Measurements from ENCODE around the gene PDGFD.

DNA sequence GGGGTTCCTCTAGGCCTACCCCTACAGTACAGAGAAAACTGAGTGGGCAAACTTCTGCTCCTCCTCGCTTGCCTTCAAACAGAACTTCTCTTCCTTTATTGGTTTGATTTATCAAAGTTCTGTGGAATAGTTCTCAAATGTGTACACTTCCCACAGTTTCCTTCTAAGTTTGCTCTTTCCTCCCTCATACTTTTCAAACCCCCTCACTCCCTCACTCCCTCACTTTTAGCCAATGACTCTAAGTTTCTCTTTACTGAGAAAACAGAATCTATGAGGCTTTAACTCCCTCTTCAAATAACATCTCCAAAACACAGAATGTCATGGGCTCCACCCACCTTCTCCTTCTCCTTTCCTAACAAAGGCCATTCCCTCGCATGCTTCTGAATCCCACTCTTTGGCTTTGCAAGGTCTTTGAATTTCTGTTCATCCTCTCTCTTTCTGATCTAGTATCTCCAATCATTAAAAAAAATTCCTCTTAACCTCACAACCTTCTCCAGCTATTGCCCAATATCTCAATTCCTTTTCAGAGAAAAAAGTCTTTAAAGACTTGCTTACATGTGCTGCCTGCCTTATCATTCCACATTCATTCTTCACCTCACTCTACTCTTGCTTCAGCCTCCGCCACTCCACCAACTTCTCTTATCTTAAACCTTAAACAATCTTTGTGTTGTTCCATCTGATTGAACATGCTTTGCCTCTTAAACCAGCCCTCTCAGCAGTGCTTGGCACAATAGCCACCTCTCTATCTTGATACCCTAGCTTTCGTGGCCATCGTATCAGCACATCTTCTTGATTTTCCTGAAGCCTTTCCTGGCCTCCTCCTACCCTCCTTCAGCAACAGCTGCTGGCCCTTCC lies 70.3 kb downstream of the PDGFD start:
- TF ChIP-seq, protein P1, sequence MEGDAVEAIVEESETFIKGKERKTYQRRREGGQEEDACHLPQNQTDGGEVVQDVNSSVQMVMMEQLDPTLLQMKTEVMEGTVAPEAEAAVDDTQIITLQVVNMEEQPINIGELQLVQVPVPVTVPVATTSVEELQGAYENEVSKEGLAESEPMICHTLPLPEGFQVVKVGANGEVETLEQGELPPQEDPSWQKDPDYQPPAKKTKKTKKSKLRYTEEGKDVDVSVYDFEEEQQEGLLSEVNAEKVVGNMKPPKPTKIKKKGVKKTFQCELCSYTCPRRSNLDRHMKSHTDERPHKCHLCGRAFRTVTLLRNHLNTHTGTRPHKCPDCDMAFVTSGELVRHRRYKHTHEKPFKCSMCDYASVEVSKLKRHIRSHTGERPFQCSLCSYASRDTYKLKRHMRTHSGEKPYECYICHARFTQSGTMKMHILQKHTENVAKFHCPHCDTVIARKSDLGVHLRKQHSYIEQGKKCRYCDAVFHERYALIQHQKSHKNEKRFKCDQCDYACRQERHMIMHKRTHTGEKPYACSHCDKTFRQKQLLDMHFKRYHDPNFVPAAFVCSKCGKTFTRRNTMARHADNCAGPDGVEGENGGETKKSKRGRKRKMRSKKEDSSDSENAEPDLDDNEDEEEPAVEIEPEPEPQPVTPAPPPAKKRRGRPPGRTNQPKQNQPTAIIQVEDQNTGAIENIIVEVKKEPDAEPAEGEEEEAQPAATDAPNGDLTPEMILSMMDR (optimal IDR thresholded peaks at IDR 0.05 in 1 of 3, IDR thresholded peaks at IDR 0.05 in 1 of 3, conservative IDR thresholded peaks at IDR 0.05 in 1 of 3; ENCODE audit: extremely low read depth in 1 of 3, insufficient read depth in 2 of 3, low read length in 3 of 3), result no peak
- no peak for TF ChIP-seq EZH2 (IDR thresholded peaks at IDR 0.05; ENCODE audit: low read length)
